ENCODE data around the gene RORB. TPM values are rescaled to one million over a fixed set of nuclear protein-coding genes. Genes with fewer than 3 reads are reported as not detected.
A peak's percentile ranks its signal among the peaks of the same experiment; 100 is the strongest.

RORB gene
- total and polyA plus RNA-seq, 12 donors = 0.20 to 5.0 (median 2.6) TPM

- 23 to 45% methylated on average over 2 of the region's 2 CpGs for WGBS, 2 donors
- H3K4me1 ChIP-seq = peaks cover 0 to 12% (median 8%) of the 10 kb centered on the region in 9 donors
Measured at GRCh38 chr9:74493512-74493911, 3.6 kb upstream of the RORB start.

GRCh38 chr9:74494490-74494889, 2.6 kb upstream of the RORB start:
- intact Hi-C loops (cut with DNase I) = no loop called here
- WGBS, 2 donors = 79 to 89% methylated on average over 1 of the region's 1 CpG
- no peak for ATAC-seq

More at GRCh38 chr9:74493512-74493911, 3.6 kb upstream of the RORB start:
- H3K9me3 ChIP-seq = no peaks in the 10 kb centered on the region
- ATAC-seq = no peak
- DNase-seq = no peak
- no peak for TF ChIP-seq CTCF (IDR thresholded peaks at IDR 0.05)
- H3K27me3 ChIP-seq = peaks cover 0 to 54% (median 16%) of the 10 kb centered on the region in 7 donors
- intact Hi-C loops (cut with DNase I) = no loop called here
- H3K36me3 ChIP-seq = no peaks in the 10 kb centered on the region
- H3K4me3 ChIP-seq = no peak overlapping the region
- H3K27ac ChIP-seq = no peak overlapping the region

GRCh38 chr9:74496406-74496805, 729 bp upstream of the RORB start:
- no peaks in the 10 kb centered on the region for H3K9me3 ChIP-seq
- WGBS, 2 donors = 9 to 12% methylated on average over 6 of the region's 6 CpGs
- peaks cover 0 to 28% (median 20%) of the 10 kb centered on the region in 9 donors for H3K4me1 ChIP-seq
- H3K4me3 ChIP-seq = peak overlapping the region; percentile 39 to 67 (median 61)
- DNase-seq (no peak), ATAC-seq (no peak)
- H3K27ac ChIP-seq = peak overlapping the region in 3 of 10 donors; percentile 47 to 68 (median 61)
- H3K27me3 ChIP-seq = peaks cover 0 to 83% (median 45%) of the 10 kb centered on the region in 7 donors
- intact Hi-C loops (cut with DNase I) = no loop called here
- TF ChIP-seq CTCF (IDR thresholded peaks at IDR 0.05) = no peak
- no peaks in the 10 kb centered on the region for H3K36me3 ChIP-seq

More at GRCh38 chr9:74494490-74494889, 2.6 kb upstream of the RORB start:
- TF ChIP-seq CTCF (IDR thresholded peaks at IDR 0.05) = no peak
- Histone ChIP-seq H3K4me1 (peaks cover 0 to 22% (median 13%) of the 10 kb centered on the region in 9 donors), H3K27me3 (peaks cover 0 to 64% (median 26%) of the 10 kb centered on the region in 7 donors), H3K36me3 (no peaks in the 10 kb centered on the region), H3K9me3 (no peaks in the 10 kb centered on the region), H3K27ac (no peak overlapping the region), H3K4me3 (no peak overlapping the region)
- no peak for DNase-seq

GRCh38 chr9:74497748-74498620, 849 bp downstream of the RORB start:
- Histone ChIP-seq H3K4me3 (peak overlapping the region; percentile 39 to 67 (median 61)), H3K9me3 (no peaks in the 10 kb centered on the region), H3K36me3 (no peaks in the 10 kb centered on the region), H3K27me3 (peaks cover 0 to 96% (median 49%) of the 10 kb centered on the region in 7 donors), H3K4me1 (peaks cover 0 to 28% (median 20%) of the 10 kb centered on the region in 9 donors), H3K27ac (peak overlapping the region in 9 of 10 donors; percentile 8 to 77 (median 48))
- peak in 7 of 8 donors; percentile 26 to 66 (median 48) for ATAC-seq
- intact Hi-C loops (cut with DNase I) = no loop called here
- DNase-seq = peak in 1 of 2 donors; percentile 14
- TF ChIP-seq CTCF (IDR thresholded peaks at IDR 0.05) = no peak
- 1% methylated on average over 77 of the region's 77 CpGs for WGBS, 2 donors

Data from heart right ventricle (tissue), 16 donors.